OCI-LY1 (cell line): ENCODE measurements around the gene TCP11.

Experiments
- CTCF ChIP-seq: fragments of 200-600 bp; sonication (generic), shearing (Covaris generic); IDR thresholded peaks from 2 replicates; pipeline ENCODE4 v1.5.1; 2017; ENCODE audit warnings: mild to moderate bottlenecking, antibody characterized with exemption, low read length, moderate library complexity, mixed read lengths
- EZH2 ChIP-seq: fragments of 200-600 bp; sonication (generic), shearing (Covaris generic); IDR thresholded peaks from 2 replicates; pipeline ENCODE4 v1.8.0; 2017; ENCODE audit warnings: borderline replicate concordance, mixed run types, mild to moderate bottlenecking, antibody characterized with exemption, low read length, moderate library complexity, mixed read lengths

GRCh38 chr6:35081426-35081851 is 59.7 kb downstream of the TCP11 start:
- TF ChIP-seq CTCF (no peak), EZH2 (no peak)
